SK-N-MC (cell line): ENCODE data around the gene RCOR2.

Experiments used
- DNase-seq: peaks from one replicate; pipeline ENCODE4 v3.0.0-alpha.2; 2011; ENCODE audit warnings: low read depth, low spot score
- H3K27ac ChIP-seq: fragments of 200-600 bp; sonication (generic); 2 replicates; pipeline ENCODE4 v1.5.1; 2016; ENCODE audit warnings: mixed run types
- H3K36me3 ChIP-seq: fragments of 200-600 bp; sonication (generic); 2 replicates; pipeline ENCODE4 v1.6.1; 2017; ENCODE audit warnings: antibody characterized with exemption, low read length, mixed read lengths; ENCODE audit not compliant: insufficient read depth
- H3K4me3 ChIP-seq: fragments of 200-600 bp; sonication (generic); 2 replicates; pipeline ENCODE4 v1.5.1; 2016
- H3K9ac ChIP-seq: fragments of 200-600 bp; sonication (generic); 2 replicates; pipeline ENCODE4 v1.8.0; 2017; ENCODE audit warnings: mixed run types, mixed read lengths; ENCODE audit not compliant: insufficient read length
- H3K9me3 ChIP-seq: fragments of 200-600 bp; sonication (generic); 2 replicates; pipeline ENCODE4 v1.6.1; 2017; ENCODE audit warnings: low read depth, mild to moderate bottlenecking, antibody characterized with exemption, low read length, moderate library complexity, mixed read lengths
- EZH2 ChIP-seq: fragments of 200-600 bp; sonication (generic); IDR thresholded peaks from one replicate; pipeline ENCODE4 v1.6.1; 2017; ENCODE audit warnings: antibody characterized with exemption
- FOXP2 ChIP-seq: optimal IDR thresholded peaks from 2 replicates; pipeline ENCODE3; 2011; ENCODE audit warnings: mild to moderate bottlenecking, moderate library complexity; ENCODE audit not compliant: insufficient read depth; ENCODE audit errors: extremely low read length, control extremely low read depth
- POLR2AphosphoS5 ChIP-seq: IDR thresholded peaks from 2 replicates; pipeline ENCODE4 v1.6.1; 2012; ENCODE audit warnings: mild to moderate bottlenecking, low read depth, low read length, borderline replicate concordance

RCOR2 gene

DNA sequence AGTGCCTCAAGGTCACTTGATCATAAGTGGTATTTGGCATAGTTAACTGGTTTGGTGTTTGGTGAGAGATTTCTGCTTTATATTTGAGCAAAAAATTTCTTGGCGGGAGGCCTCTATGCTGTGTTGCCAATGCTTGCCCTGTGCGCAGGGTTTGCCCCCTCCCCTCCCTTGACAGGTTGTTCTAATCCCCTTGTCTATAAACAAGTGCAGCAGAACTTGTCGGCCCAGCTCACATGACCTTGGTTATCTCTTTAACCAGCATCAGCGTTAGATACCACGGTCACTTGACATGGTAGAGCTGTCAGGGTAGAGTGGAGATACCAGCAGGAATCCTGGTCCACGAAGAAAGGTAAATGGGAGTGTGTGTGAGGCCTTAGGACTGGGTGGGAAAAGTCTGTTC, 42.5 kb downstream of the RCOR2 start:
- H3K9ac ChIP-seq = no peak overlapping the region
- no peaks in the 10 kb centered on the region for H3K9me3 ChIP-seq
- H3K4me3 ChIP-seq = no peak overlapping the region
- no peak for DNase-seq
- no peak for TF ChIP-seq FOXP2
- TF ChIP-seq POLR2AphosphoS5 = no peak
- no peak for TF ChIP-seq EZH2
- H3K36me3 ChIP-seq = no peaks in the 10 kb centered on the region
- no peak overlapping the region for H3K27ac ChIP-seq

- no peaks in the 10 kb centered on the region for H3K36me3 ChIP-seq
- H3K4me3 ChIP-seq = no peak overlapping the region
- H3K9me3 ChIP-seq = no peaks in the 10 kb centered on the region
- TF ChIP-seq EZH2 (no peak), FOXP2 (no peak), POLR2AphosphoS5 (no peak)
- no peak for DNase-seq
- no peak overlapping the region for H3K9ac ChIP-seq
- no peak overlapping the region for H3K27ac ChIP-seq
Measured at GRCh38 chr11:63873311-63873710, 43.7 kb downstream of the RCOR2 start.

DNA sequence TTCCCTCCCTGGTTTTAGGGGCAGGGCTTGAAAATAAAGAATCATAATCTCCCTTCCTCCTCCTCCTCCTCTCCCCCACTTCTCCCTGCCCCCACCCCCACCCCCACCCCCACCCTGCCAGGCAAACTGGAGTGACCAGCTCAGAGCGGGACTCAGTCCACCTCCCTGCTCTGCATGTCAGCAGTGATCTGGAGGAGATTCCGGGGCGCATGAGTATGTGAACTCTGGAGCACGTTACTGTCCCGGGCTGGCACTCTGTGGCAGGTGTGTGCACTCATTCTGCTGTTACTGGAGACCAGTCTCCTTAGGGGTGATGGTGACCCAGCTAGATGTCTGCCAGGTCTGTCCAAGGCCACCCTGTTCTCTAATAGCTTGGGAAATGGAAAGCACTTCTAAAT, 44.2 kb downstream of the RCOR2 start:
- H3K4me3 ChIP-seq = no peak overlapping the region
- 0 out of 2 replicates have a peak, but pooled peaks cover 1% of the 10 kb centered on the region for H3K36me3 ChIP-seq
- H3K9ac ChIP-seq = no peak overlapping the region
- DNase-seq = no peak
- TF ChIP-seq EZH2 (no peak), FOXP2 (no peak), POLR2AphosphoS5 (no peak)
- H3K9me3 ChIP-seq = no peaks in the 10 kb centered on the region
- no peak overlapping the region for H3K27ac ChIP-seq

DNA sequence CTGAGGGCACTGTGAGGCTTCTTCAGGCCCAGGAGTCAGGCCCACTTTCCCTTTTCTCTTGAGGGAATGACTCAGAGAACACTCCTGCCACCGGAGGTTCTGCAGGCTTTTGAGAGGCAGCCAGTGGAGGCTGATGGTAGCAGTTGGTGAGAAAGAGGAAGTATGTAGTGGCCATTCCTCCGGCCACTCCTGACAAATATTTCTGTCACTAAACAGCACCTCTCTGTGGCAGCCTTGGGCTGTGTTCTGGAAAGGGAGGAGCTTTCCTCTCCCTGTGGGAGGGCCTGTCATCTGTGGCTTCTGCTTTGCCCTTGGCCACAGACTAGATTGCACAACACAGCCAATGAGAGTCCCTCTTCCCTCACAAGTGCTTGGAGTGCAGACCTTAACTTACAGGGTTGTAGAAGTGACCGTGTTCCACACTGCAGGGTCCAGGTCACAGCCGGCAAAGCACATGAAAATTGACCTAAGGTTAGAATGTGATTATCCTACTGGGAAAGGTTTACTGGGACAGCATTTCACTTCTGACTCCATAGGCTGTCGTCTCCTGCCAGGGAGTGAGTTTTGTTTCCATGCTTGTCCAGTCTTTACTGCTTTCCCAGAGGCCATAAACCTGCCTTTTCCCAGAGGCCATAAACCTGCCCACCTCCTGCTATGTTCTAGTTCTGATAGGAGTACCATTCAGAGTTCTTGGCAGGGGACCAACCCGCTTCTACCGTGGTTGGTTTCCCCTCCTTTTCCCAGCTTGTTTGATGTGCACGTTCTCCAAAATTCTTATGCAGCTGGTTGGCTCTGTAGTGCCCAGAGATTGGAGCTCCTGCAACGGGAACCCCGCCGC, 44.8 kb downstream of the RCOR2 start:
- Histone ChIP-seq H3K9ac (no peak overlapping the region), H3K36me3 (0 out of 2 replicates have a peak, but pooled peaks cover 5% of the 10 kb centered on the region), H3K9me3 (no peaks in the 10 kb centered on the region), H3K27ac (peak overlapping the region; percentile 46), H3K4me3 (peak overlapping the region; percentile 65)
- TF ChIP-seq EZH2 = no peak
- no peak for TF ChIP-seq POLR2AphosphoS5
- TF ChIP-seq FOXP2 = no peak
- no peak for DNase-seq

GRCh38 chr11:63870351-63871140, 46.4 kb downstream of the RCOR2 start:
- peak overlapping the region; percentile 22; the same call in 1 of the 2 replicates for H3K27ac ChIP-seq
- H3K9ac ChIP-seq = no peak overlapping the region
- DNase-seq = no peak

DNA sequence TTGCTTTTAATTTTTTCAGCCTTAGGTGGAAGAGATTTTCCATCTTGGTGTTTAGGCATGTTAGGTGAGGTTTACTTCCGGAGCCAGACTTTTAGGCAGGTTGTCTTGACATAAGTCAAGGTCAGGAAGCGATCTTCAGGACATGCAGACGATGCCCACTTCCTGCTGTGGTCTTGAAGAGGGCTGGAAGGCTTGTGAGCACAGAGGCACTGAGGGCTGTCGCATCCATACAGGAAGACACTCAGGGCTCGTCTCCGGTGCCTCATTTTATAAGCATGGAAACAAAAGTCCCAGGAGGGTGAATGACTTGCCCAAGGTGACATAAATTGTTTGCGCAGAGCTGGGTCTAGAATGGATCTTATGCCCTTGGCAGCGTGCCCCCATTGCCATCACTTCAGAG, 47.3 kb downstream of the RCOR2 start:
- Histone ChIP-seq H3K9ac (no peak overlapping the region), H3K36me3 (0 out of 2 replicates have a peak, but pooled peaks cover 5% of the 10 kb centered on the region), H3K9me3 (no peaks in the 10 kb centered on the region), H3K4me3 (no peak overlapping the region), H3K27ac (no peak overlapping the region)
- DNase-seq = no peak
- no peak for TF ChIP-seq POLR2AphosphoS5
- TF ChIP-seq EZH2 = no peak
- TF ChIP-seq FOXP2 = no peak

More at GRCh38 chr11:63870351-63871140, 46.4 kb downstream of the RCOR2 start:
- Histone ChIP-seq H3K4me3 (no peak overlapping the region), H3K36me3 (0 out of 2 replicates have a peak, but pooled peaks cover 5% of the 10 kb centered on the region), H3K9me3 (no peaks in the 10 kb centered on the region)
- TF ChIP-seq POLR2AphosphoS5 (no peak), FOXP2 (no peak), EZH2 (no peak)

GRCh38 chr11:63869171-63869591, 47.8 kb downstream of the RCOR2 start:
- H3K27ac ChIP-seq = no peak overlapping the region
- no peaks in the 10 kb centered on the region for H3K9me3 ChIP-seq
- no peak overlapping the region for H3K4me3 ChIP-seq
- H3K36me3 ChIP-seq = 0 out of 2 replicates have a peak, but pooled peaks cover 5% of the 10 kb centered on the region
- DNase-seq = no peak
- H3K9ac ChIP-seq = no peak overlapping the region
- TF ChIP-seq FOXP2 = no peak
- TF ChIP-seq POLR2AphosphoS5 = no peak
- TF ChIP-seq EZH2 = no peak

DNA sequence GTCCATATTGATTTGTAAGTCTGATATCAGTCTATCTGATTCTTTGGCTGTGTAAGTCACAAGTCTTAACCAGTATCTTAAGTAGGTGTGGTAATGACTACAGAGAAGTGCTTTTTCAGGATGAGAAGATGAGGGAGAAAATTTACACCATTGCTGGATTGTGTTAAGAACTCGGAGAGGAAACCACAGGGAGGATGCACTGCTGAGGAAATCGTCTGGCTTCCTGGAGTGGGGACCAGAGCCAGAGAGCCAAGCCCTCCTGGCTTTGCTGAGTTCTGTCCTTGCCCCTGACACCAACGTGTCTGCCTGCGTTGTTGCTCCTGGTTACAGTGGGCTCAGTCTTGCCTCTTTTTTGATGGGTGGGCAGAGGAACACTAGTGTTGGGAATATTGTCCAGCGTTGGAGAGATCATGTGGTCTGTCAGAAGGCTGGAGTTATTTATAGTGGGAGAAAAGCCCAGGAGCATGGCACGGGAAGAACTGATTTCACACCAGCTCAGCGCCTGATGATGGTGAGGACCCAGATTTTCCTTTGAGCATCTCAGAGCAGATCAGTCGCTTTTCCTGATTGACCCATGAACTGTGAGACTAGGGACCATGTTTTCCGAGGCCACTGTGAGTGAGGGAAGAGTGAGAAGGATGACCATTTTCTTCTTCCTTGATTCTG, 48.4 kb downstream of the RCOR2 start:
- Histone ChIP-seq H3K9ac (no peak overlapping the region), H3K36me3 (0 out of 2 replicates have a peak, but pooled peaks cover 5% of the 10 kb centered on the region), H3K9me3 (no peaks in the 10 kb centered on the region), H3K4me3 (no peak overlapping the region), H3K27ac (no peak overlapping the region)
- TF ChIP-seq FOXP2 (no peak), POLR2AphosphoS5 (no peak), EZH2 (no peak)
- DNase-seq = no peak
